ENCODE measurements around the gene ANKRD66. TPM values are rescaled to one million over a fixed set of nuclear protein-coding genes. Genes with fewer than 3 reads are reported as not detected.

Gene ANKRD66
- total RNA-seq, 1 experiment from 2014 or later = not detected

GRCh38 chr6:46755865-46756264 lies 9.1 kb downstream of the ANKRD66 start:
- no peak overlapping the region for H3T11ph ChIP-seq (ENCODE audit: low read length)
- no peak overlapping the region for H2BK12ac ChIP-seq (ENCODE audit: insufficient read length, low read depth, low read length)
- H3K23me2 ChIP-seq (ENCODE audit: insufficient read length, low read depth, low read length, poor library complexity, severe bottlenecking) = no peaks in the 10 kb centered on the region
- H3K27me3 ChIP-seq (ENCODE audit: insufficient read depth, low read length) = no peaks in the 10 kb centered on the region
- no peak overlapping the region for H3K27ac Mint-ChIP-seq
- H3K14ac ChIP-seq (ENCODE audit: insufficient read depth, low read length) = no peak overlapping the region
- H4K91ac ChIP-seq (ENCODE audit: insufficient read length, low read depth, low read length) = no peak overlapping the region
- no peak overlapping the region for H3K23ac ChIP-seq (ENCODE audit: insufficient read length, low read depth, low read length)
- peaks cover 2% of the 10 kb centered on the region for H3K27me3 Mint-ChIP-seq (ENCODE audit: low read depth)
- no peaks in the 10 kb centered on the region; the same call in 1 of the 2 replicates for H3K4me1 ChIP-seq (ENCODE audit: insufficient read depth, low read length)
- no peak overlapping the region for H3K18ac ChIP-seq (ENCODE audit: insufficient read length, low read depth, low read length)
- TF ChIP-seq CTCF (conservative IDR thresholded peaks at IDR 0.05) = no peak
- no peak overlapping the region for H3K56ac ChIP-seq (ENCODE audit: insufficient read length, low read depth, low read length)
- no peak overlapping the region for H2BK120ac ChIP-seq (ENCODE audit: low read depth, low read length, poor library complexity, severe bottlenecking)
- H3K9me3 ChIP-seq (ENCODE audit: control insufficient read depth, low read depth, low read length) = no peaks in the 10 kb centered on the region
- peaks cover 3% of the 10 kb centered on the region in 2 experiments; a peak in 3 of 4 replicates for H3K4me1 Mint-ChIP-seq
- H4K20me1 ChIP-seq (ENCODE audit: control insufficient read depth, insufficient read depth, insufficient read length) = no peaks in the 10 kb centered on the region
- no peaks in the 10 kb centered on the region for H3K36me3 Mint-ChIP-seq (ENCODE audit: insufficient read depth in 1 of 3, low read depth in 3 of 3)
- H3K27ac ChIP-seq (ENCODE audit: insufficient read length, low read depth, low read length) = no peak overlapping the region
- H2BK20ac ChIP-seq (ENCODE audit: low read depth, low read length, poor library complexity, severe bottlenecking) = no peak overlapping the region
- H2AFZ ChIP-seq (ENCODE audit: low read length) = no peak overlapping the region
- H2AK5ac ChIP-seq (ENCODE audit: insufficient read length, low read length) = no peak overlapping the region
- WGBS (ENCODE audit: extremely low coverage, insufficient read length, low lambda C conversion rate) = no CpG with 5 or more reads among the region's 1 CpG
- no peak overlapping the region for H4K5ac ChIP-seq (ENCODE audit: insufficient read length, low read depth, low read length)
- no peak overlapping the region for H2BK5ac ChIP-seq (ENCODE audit: insufficient read length, low read length)
- H3K79me2 ChIP-seq (ENCODE audit: insufficient read depth, low read length) = no peaks in the 10 kb centered on the region
- no peak overlapping the region for H3K4me3 Mint-ChIP-seq
- DNase-seq = no peak
- H4K8ac ChIP-seq (replicated peaks; ENCODE audit: insufficient read length, low read depth, low read length) = no peak overlapping the region
- no peak overlapping the region for H3K9ac ChIP-seq (ENCODE audit: extremely low read depth, insufficient read length, low read length)
- H3K9me3 Mint-ChIP-seq = no peaks in the 10 kb centered on the region
- H3K4ac ChIP-seq (ENCODE audit: low read depth, low read length) = no peak overlapping the region
- H3K79me1 ChIP-seq (ENCODE audit: insufficient read depth, low read depth, low read length, poor library complexity, severe bottlenecking) = no peaks in the 10 kb centered on the region
- no peak overlapping the region for H2BK15ac ChIP-seq (ENCODE audit: low read depth, low read length)
- no peak overlapping the region for H3K4me2 ChIP-seq (ENCODE audit: insufficient read depth, insufficient read length, low read length)
